Measurements from ENCODE around the gene MSRB3. TPM values are rescaled to one million over a fixed set of nuclear protein-coding genes. Genes with fewer than 3 reads are reported as not detected.

MSRB3 gene
- total and polyA plus RNA-seq, 2 of the 4 experiments (the other 2 are of a cell fraction) = 31.7 to 35.7 TPM

DNA sequence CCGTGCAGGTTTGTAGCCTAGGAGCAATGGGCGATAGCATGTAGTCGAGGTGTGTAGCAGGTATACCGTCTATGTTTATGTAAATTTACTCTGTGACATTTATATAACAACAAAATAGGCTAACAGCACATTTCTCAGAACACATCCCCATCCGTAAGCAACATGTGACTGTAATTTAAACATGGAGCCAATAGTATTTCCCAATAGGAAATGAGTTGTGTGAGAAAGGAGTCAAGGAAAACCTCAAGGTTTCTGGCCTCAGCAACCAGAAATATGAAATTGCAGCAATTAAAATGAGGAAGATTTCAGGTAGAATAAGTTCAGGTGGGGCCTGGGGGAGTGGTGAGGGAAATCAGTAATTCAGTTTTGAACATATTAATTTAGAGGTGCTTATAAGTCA, 136.0 kb downstream of the MSRB3 start:
- H3K79me1 ChIP-seq (ENCODE audit: low read depth in 1 of 2, low read length in 2 of 2) = peaks cover 22 to 30% of the 10 kb centered on the region in 2 experiments
- H3K4ac ChIP-seq (ENCODE audit: low read depth, low read length) = no peak overlapping the region
- dilution Hi-C loops (cut with HindIII; ENCODE audit: low sequenced_read_pairs, unreplicated experiment) = no loop called here
- no peak overlapping the region for H2AK9ac ChIP-seq (replicated peaks; ENCODE audit: low read depth, low read length, poor library complexity)
- no peak overlapping the region for H3K27ac ChIP-seq (ENCODE audit: insufficient read depth, low read length)
- no peak overlapping the region; the same call in 2 of the 3 replicates for H2BK15ac ChIP-seq (ENCODE audit: low read depth, low read length)
- BruUV-seq (replicated peaks) = no TSS peak
- no peak overlapping the region for H3K23ac ChIP-seq (ENCODE audit: low read depth, low read length)
- H3K14ac ChIP-seq (replicated peaks; ENCODE audit: low read depth, low read length) = no peak overlapping the region
- CTCF ChIA-PET = no interaction called here
- H3K9ac ChIP-seq (ENCODE audit: low read depth, low read length) = no peak overlapping the region
- no CpG with 5 or more reads among the region's 5 CpGs for WGBS, 2 experiments (ENCODE audit: extremely low coverage in 2 of 2, insufficient read length in 1 of 2)
- in situ Hi-C loops (cut with MboI; ENCODE audit: low sequenced_read_pairs) = no loop called here
- H3K4me2 ChIP-seq (ENCODE audit: low read depth, low read length) = no peak overlapping the region
- H2AFZ ChIP-seq (replicated peaks; ENCODE audit: low read length, poor library complexity) = no peak overlapping the region
- H2BK5ac ChIP-seq (ENCODE audit: low read depth, low read length, poor library complexity, severe bottlenecking) = no peak overlapping the region
- no peaks in the 10 kb centered on the region for H4K20me1 ChIP-seq (ENCODE audit: insufficient read depth, low read length)
- POLR2A ChIA-PET (ENCODE audit: unreplicated experiment) = no interaction called here
- H3K4me3 ChIP-seq (ENCODE audit: insufficient read depth, low read depth, low read length) = no peak overlapping the region
- no peak overlapping the region for H4K5ac ChIP-seq (ENCODE audit: low read depth, low read length)
- no peaks in the 10 kb centered on the region; the same call in 1 of the 2 replicates for H3K9me3 ChIP-seq (ENCODE audit: control insufficient read depth, insufficient read depth, low read length)
- H3K36me3 ChIP-seq (ENCODE audit: control insufficient read depth, insufficient read depth, low read length) = peaks cover 7% of the 10 kb centered on the region
- H2AK5ac ChIP-seq (ENCODE audit: low read depth, low read length) = no peak overlapping the region
- DNase-seq (peak; percentile 36), ATAC-seq (ENCODE audit: low read depth) (no peak)
- no peaks in the 10 kb centered on the region for H3K27me3 ChIP-seq (ENCODE audit: control insufficient read depth, insufficient read depth, low read length)
- no peak overlapping the region for H2BK120ac ChIP-seq (ENCODE audit: low read depth, low read length)
- 0 out of 2 replicates have a peak, but pooled peaks cover 2% of the 10 kb centered on the region for H3K9me1 ChIP-seq (ENCODE audit: insufficient read depth, low read length)
- H3K56ac ChIP-seq (ENCODE audit: extremely low read depth, insufficient read depth, low read length) = no peak overlapping the region
- TF ChIP-seq RAD21 (IDR thresholded peaks at IDR 0.05; ENCODE audit: low read length) = no peak
- TF ChIP-seq MAZ (IDR thresholded peaks at IDR 0.05; ENCODE audit: borderline replicate concordance, low read depth, low read length) = no peak
- TF ChIP-seq, protein P1, sequence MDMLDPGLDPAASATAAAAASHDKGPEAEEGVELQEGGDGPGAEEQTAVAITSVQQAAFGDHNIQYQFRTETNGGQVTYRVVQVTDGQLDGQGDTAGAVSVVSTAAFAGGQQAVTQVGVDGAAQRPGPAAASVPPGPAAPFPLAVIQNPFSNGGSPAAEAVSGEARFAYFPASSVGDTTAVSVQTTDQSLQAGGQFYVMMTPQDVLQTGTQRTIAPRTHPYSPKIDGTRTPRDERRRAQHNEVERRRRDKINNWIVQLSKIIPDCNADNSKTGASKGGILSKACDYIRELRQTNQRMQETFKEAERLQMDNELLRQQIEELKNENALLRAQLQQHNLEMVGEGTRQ (IDR thresholded peaks at IDR 0.05; ENCODE audit: low read depth, low read length) = peak; percentile 31; the same call in 1 of the 2 replicates
- TF ChIP-seq CEBPB (IDR thresholded peaks at IDR 0.05; ENCODE audit: low read depth, low read length) = peak; percentile 24; the same call in 1 of the 2 replicates
- no peak for TF ChIP-seq CHD1 (IDR thresholded peaks at IDR 0.05; ENCODE audit: low read depth, low read length)
- TF ChIP-seq MAFK (IDR thresholded peaks at IDR 0.05; ENCODE audit: low read depth, low read length) = no peak
- intact Hi-C loops (cut with micrococcal nuclease) = no loop called here
- peaks cover 6% of the 10 kb centered on the region; the same call in 1 of the 2 replicates for H3K4me1 ChIP-seq (ENCODE audit: control insufficient read depth, insufficient read depth, low read length)
- H2BK20ac ChIP-seq (ENCODE audit: low read depth, low read length) = no peak overlapping the region
- H4K8ac ChIP-seq (ENCODE audit: low read depth in 2 of 2, low read length in 2 of 2) = no peak overlapping the region
- H4K91ac ChIP-seq (ENCODE audit: insufficient read depth, low read depth, low read length) = no peak overlapping the region
- H3K18ac ChIP-seq (ENCODE audit: low read depth, low read length) = no peak overlapping the region

Data from IMR-90 (cell line).